Measurements from ENCODE around the gene MAGI3. TPM values are rescaled to one million over a fixed set of nuclear protein-coding genes. Genes with fewer than 3 reads are reported as not detected.

MAGI3 gene
- total RNA-seq, 4 donors from 2014 or later: 2.8 to 4.1 (median 4.0) TPM

GRCh38 chr1:113630340-113631327 is 240.3 kb downstream of the MAGI3 start:
- DNase-seq (no peak), ATAC-seq (no peak)
- Histone ChIP-seq H3K9me3 (no peaks in the 10 kb centered on the region), H3K27me3 (no peaks in the 10 kb centered on the region), H3K27ac (no peak overlapping the region), H3K36me3 (no peaks in the 10 kb centered on the region), H3K4me3 (no peak overlapping the region), H3K4me1 (no peaks in the 10 kb centered on the region)
- intact Hi-C loops (cut with DNase I; ENCODE audit: low total_unique reads) (no loop called here), in situ Hi-C loops (cut with MboI; ENCODE audit: low sequenced_read_pairs in 4 of 4) (no loop called here)
- TF ChIP-seq POLR2A (IDR thresholded peaks at IDR 0.05) (no peak), CTCF (IDR thresholded peaks at IDR 0.05 in 4 of 5, conservative IDR thresholded peaks at IDR 0.05 in 1 of 5) (no peak)

- no peak overlapping the region for H3K27ac ChIP-seq
- intact Hi-C loops (cut with DNase I; ENCODE audit: low total_unique reads) (no loop called here), in situ Hi-C loops (cut with MboI; ENCODE audit: low sequenced_read_pairs in 4 of 4) (no loop called here)
- ATAC-seq (no peak), DNase-seq (no peak)
- no peaks in the 10 kb centered on the region for H3K9me3 ChIP-seq
- no peaks in the 10 kb centered on the region for H3K4me1 ChIP-seq
- no peak overlapping the region for H3K4me3 ChIP-seq
- no peaks in the 10 kb centered on the region for H3K27me3 ChIP-seq
- no peaks in the 10 kb centered on the region for H3K36me3 ChIP-seq
- no peak for TF ChIP-seq CTCF (IDR thresholded peaks at IDR 0.05 in 4 of 5, conservative IDR thresholded peaks at IDR 0.05 in 1 of 5)
- TF ChIP-seq POLR2A (IDR thresholded peaks at IDR 0.05): no peak
Observed at GRCh38 chr1:113641396-113641795, 251.1 kb downstream of the MAGI3 start.

- intact Hi-C loops (cut with DNase I; ENCODE audit: low total_unique reads) (no loop called here), in situ Hi-C loops (cut with MboI; ENCODE audit: low sequenced_read_pairs in 4 of 4) (no loop called here)
- Histone ChIP-seq H3K36me3 (no peaks in the 10 kb centered on the region), H3K9me3 (no peaks in the 10 kb centered on the region), H3K27ac (no peak overlapping the region), H3K4me1 (no peaks in the 10 kb centered on the region), H3K4me3 (no peak overlapping the region), H3K27me3 (no peaks in the 10 kb centered on the region)
- no peak for DNase-seq
- TF ChIP-seq CTCF (IDR thresholded peaks at IDR 0.05 in 4 of 5, conservative IDR thresholded peaks at IDR 0.05 in 1 of 5) (no peak), POLR2A (IDR thresholded peaks at IDR 0.05) (no peak)
- ATAC-seq: no peak
Observed at GRCh38 chr1:113647164-113647563, 256.8 kb downstream of the MAGI3 start.

- ATAC-seq (no peak), DNase-seq (no peak)
- Histone ChIP-seq H3K9me3 (no peaks in the 10 kb centered on the region), H3K4me1 (no peaks in the 10 kb centered on the region), H3K27ac (no peak overlapping the region), H3K4me3 (no peak overlapping the region), H3K36me3 (no peaks in the 10 kb centered on the region), H3K27me3 (no peaks in the 10 kb centered on the region)
- intact Hi-C loops (cut with DNase I; ENCODE audit: low total_unique reads) (no loop called here), in situ Hi-C loops (cut with MboI; ENCODE audit: low sequenced_read_pairs in 4 of 4) (no loop called here)
- TF ChIP-seq CTCF (IDR thresholded peaks at IDR 0.05 in 4 of 5, conservative IDR thresholded peaks at IDR 0.05 in 1 of 5): no peak
- TF ChIP-seq POLR2A (IDR thresholded peaks at IDR 0.05): no peak
Observed at GRCh38 chr1:113648478-113648877, 258.2 kb downstream of the MAGI3 start.
